Hematopoietic multipotent progenitor cell (in vitro differentiated cells): Measurements from ENCODE around the gene MZB1. TPM values are rescaled to one million over a fixed set of nuclear protein-coding genes. Genes with fewer than 3 reads are reported as not detected.
"Not testable (repeated sequence)": the region's sequence is repeated elsewhere in the genome, so short reads cannot be mapped to it uniquely, and the experiment has no call there.

Experiments
- DNase-seq, 3 donors: peaks; one replicate each; pipeline ENCODE4 v3.0.0-alpha.2; 2011 to 2015; ENCODE audit warnings: low read depth in 2 of 3, low spot score in 2 of 3
- total RNA-seq: library from RNA; depleted of rRNA; stranded (reverse); fragments of >200 nt; gene quantifications from one replicate; pipeline ENCODE4 v1.2.3, GENCODE V29; 2012

Gene MZB1
- total RNA-seq, 1 donor: 90.8 TPM

- DNase-seq: peak; percentile 47 to 92 (median 92)
Measured at GRCh38 chr5:139392678-139393496, 3.2 kb upstream of the MZB1 start.

- no peak for DNase-seq
Measured at GRCh38 chr5:139392324-139392677, 2.6 kb upstream of the MZB1 start.

GRCh38 chr5:139391570-139392323 is 2.0 kb upstream of the MZB1 start:
- DNase-seq: peak in 1 of 3 donors; percentile 20

GRCh38 chr5:139390639-139391569 is 1.2 kb upstream of the MZB1 start:
- no peak for DNase-seq

GRCh38 chr5:139388198-139388821 is 1.4 kb downstream of the MZB1 start:
- DNase-seq: peak in 2 of 3 donors; percentile 87 to 93

GRCh38 chr5:139387611-139388197 is 2.0 kb downstream of the MZB1 start:
- peak in 1 of 3 donors; percentile 16 for DNase-seq

- not testable (repeated sequence) for DNase-seq
Measured at GRCh38 chr5:139386956-139387355, 2.8 kb downstream of the MZB1 start.

GRCh38 chr5:139386050-139386438 is 3.7 kb downstream of the MZB1 start:
- no peak for DNase-seq

- DNase-seq: peak in 2 of 3 donors; percentile 45 to 48
Measured at GRCh38 chr5:139385061-139386049, 4.4 kb downstream of the MZB1 start.

- no peak for DNase-seq
Measured at GRCh38 chr5:139384591-139385051, 5.1 kb downstream of the MZB1 start.

GRCh38 chr5:139383993-139384590 is 5.6 kb downstream of the MZB1 start:
- no peak for DNase-seq

GRCh38 chr5:139383275-139383992 is 6.3 kb downstream of the MZB1 start, which contains the start of gene SLC23A1:
Gene SLC23A1 (minus strand): TSS chr5:139383297. CDS start chr5:139383253, 44 bp downstream.
- no peak for DNase-seq

GRCh38 chr5:139382807-139383206 is 6.9 kb downstream of the MZB1 start:
- DNase-seq: no peak

- no peak for DNase-seq
Measured at GRCh38 chr5:139381837-139382761, 7.6 kb downstream of the MZB1 start.

- DNase-seq: no peak
Measured at GRCh38 chr5:139379626-139380449, 9.9 kb downstream of the MZB1 start.

GRCh38 chr5:139378941-139379361 is 10.8 kb downstream of the MZB1 start:
- DNase-seq: no peak
